Spleen (tissue), 7 donors: Measurements from ENCODE around the gene FAM83F.

ENCODE experiments used
- POLR2A ChIP-seq, 3 donors: fragments of 450-650 bp; IDR thresholded peaks; one replicate each; pipeline ENCODE4 v1.5.1; 2017; ENCODE audit warnings: antibody characterized with exemption in 3 of 3, mild to moderate bottlenecking in 1 of 3
- POLR2AphosphoS5 ChIP-seq, 3 donors: sonication (generic); formaldehyde crosslinking; IDR thresholded peaks; one replicate each; pipeline ENCODE4 v1.5.1; 2017; ENCODE audit warnings: antibody characterized with exemption in 3 of 3
- TF ChIP-seq, protein P1 (sequence below), 11 experiments: fragments of 200-600 bp in 7 of 11; fragments of 450-650 bp in 4 of 11; sonication (generic) in 4 of 11; IDR thresholded peaks in 8 of 11; conservative IDR thresholded peaks in 3 of 11; 1 replicate in 7 of 11; 2 replicates in 4 of 11; pipeline versions ENCODE4 v1.4.0 to v1.8.0; 2016 to 2021; ENCODE audit warnings: antibody characterized with exemption in 11 of 11, inconsistent platforms in 4 of 11, mild to moderate bottlenecking in 1 of 11
- donor health status: DM: no; HTN: no; CAD: no; lungs with moderate emphysema.
- donor health status: DM: no; HTN: no; CAD: no.
- donor health status: DM: no; HTN: no; CAD: no.

DNA sequence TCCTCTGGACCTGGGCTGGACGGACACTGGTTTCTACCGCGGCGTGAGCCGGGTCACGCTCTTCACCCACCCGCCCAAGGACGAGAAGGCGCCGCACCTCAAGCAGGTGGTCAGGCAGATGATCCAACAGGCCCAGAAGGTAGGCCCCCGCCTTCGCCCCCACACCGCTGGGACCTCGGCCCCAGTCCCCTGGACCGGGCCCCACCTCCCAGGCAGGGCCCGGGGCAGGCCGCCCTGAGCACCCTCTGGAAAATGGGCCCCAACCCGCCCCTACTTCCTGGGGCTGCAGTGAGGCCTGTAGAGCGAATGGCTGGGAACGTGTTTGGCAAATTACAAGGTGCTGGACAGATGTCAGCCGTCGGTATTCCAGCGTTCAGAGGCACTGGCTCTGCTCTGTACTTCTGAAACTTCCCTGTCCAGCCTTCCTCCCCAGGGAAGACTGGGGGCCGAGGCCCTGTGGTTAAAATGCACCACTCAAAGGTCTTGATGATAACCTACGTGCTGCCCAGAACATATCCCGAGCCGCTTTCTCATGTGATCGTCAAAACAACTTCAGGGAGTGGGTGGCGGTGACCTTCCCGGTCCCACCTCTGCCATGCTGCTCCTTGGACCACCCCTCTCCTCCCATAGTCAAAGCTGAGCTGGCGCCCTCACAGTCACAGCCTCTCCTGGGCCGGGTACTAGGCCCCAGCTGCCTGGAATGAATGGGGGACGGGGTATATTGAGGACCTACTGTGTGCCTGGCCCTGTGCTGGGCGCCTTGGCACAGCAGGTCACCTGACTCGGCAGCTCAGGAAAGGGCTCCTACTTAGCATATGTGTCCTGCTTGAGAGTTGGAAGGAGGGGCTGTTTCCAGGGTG, 869 bp downstream of the FAM83F start:
- TF ChIP-seq, protein P1, sequence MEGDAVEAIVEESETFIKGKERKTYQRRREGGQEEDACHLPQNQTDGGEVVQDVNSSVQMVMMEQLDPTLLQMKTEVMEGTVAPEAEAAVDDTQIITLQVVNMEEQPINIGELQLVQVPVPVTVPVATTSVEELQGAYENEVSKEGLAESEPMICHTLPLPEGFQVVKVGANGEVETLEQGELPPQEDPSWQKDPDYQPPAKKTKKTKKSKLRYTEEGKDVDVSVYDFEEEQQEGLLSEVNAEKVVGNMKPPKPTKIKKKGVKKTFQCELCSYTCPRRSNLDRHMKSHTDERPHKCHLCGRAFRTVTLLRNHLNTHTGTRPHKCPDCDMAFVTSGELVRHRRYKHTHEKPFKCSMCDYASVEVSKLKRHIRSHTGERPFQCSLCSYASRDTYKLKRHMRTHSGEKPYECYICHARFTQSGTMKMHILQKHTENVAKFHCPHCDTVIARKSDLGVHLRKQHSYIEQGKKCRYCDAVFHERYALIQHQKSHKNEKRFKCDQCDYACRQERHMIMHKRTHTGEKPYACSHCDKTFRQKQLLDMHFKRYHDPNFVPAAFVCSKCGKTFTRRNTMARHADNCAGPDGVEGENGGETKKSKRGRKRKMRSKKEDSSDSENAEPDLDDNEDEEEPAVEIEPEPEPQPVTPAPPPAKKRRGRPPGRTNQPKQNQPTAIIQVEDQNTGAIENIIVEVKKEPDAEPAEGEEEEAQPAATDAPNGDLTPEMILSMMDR (IDR thresholded peaks at IDR 0.05 in 8 of 11, conservative IDR thresholded peaks at IDR 0.05 in 3 of 11): no peak
- TF ChIP-seq POLR2AphosphoS5 (IDR thresholded peaks at IDR 0.05): no peak
- no peak for TF ChIP-seq POLR2A (IDR thresholded peaks at IDR 0.05)
